HL-60 (cell line): ENCODE measurements around the gene ANKRD53.

Experiments
- GABPA ChIP-seq: IDR thresholded peaks from 2 replicates; pipeline ENCODE4 v1.6.1; 2012; ENCODE audit warnings: low read depth
- POLR2AphosphoS5 ChIP-seq: IDR thresholded peaks from 2 replicates; pipeline ENCODE4 v1.6.1; 2012; ENCODE audit warnings: low read depth
- TF ChIP-seq, protein P1 (sequence below): IDR thresholded peaks from one replicate; pipeline ENCODE4 v1.5.1; 2011; ENCODE audit warnings: low read length, control low read depth, inconsistent platforms; ENCODE audit not compliant: insufficient read depth
- TF ChIP-seq, protein P2 (sequence below): IDR thresholded peaks from 2 replicates; pipeline ENCODE4 v1.6.1; 2012; ENCODE audit warnings: low read depth; ENCODE audit not compliant: insufficient replicate concordance

DNA sequence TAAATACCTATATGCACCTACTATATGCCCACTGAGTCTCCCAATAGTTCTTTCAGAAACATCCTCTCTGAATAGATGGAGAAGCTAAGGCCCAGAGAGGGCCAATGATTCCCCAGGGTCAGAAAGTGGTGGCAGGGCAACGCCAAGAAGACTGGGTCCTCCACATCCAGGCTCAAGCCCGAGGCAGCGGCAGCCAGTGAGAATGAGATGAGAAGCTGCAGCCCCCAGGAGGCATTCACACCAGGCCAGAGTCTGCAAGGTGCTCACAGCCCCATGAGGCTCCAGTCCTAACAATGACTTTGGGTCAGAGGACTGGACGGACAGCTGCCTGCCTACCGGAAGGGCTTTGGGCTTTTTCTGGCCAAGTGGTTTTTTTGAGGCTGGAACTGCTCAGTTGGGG lies 12.7 kb downstream of the ANKRD53 start:
- TF ChIP-seq, protein P1, sequence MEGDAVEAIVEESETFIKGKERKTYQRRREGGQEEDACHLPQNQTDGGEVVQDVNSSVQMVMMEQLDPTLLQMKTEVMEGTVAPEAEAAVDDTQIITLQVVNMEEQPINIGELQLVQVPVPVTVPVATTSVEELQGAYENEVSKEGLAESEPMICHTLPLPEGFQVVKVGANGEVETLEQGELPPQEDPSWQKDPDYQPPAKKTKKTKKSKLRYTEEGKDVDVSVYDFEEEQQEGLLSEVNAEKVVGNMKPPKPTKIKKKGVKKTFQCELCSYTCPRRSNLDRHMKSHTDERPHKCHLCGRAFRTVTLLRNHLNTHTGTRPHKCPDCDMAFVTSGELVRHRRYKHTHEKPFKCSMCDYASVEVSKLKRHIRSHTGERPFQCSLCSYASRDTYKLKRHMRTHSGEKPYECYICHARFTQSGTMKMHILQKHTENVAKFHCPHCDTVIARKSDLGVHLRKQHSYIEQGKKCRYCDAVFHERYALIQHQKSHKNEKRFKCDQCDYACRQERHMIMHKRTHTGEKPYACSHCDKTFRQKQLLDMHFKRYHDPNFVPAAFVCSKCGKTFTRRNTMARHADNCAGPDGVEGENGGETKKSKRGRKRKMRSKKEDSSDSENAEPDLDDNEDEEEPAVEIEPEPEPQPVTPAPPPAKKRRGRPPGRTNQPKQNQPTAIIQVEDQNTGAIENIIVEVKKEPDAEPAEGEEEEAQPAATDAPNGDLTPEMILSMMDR, result no peak
- TF ChIP-seq POLR2AphosphoS5 (no peak), GABPA (no peak)
- TF ChIP-seq, protein P2, sequence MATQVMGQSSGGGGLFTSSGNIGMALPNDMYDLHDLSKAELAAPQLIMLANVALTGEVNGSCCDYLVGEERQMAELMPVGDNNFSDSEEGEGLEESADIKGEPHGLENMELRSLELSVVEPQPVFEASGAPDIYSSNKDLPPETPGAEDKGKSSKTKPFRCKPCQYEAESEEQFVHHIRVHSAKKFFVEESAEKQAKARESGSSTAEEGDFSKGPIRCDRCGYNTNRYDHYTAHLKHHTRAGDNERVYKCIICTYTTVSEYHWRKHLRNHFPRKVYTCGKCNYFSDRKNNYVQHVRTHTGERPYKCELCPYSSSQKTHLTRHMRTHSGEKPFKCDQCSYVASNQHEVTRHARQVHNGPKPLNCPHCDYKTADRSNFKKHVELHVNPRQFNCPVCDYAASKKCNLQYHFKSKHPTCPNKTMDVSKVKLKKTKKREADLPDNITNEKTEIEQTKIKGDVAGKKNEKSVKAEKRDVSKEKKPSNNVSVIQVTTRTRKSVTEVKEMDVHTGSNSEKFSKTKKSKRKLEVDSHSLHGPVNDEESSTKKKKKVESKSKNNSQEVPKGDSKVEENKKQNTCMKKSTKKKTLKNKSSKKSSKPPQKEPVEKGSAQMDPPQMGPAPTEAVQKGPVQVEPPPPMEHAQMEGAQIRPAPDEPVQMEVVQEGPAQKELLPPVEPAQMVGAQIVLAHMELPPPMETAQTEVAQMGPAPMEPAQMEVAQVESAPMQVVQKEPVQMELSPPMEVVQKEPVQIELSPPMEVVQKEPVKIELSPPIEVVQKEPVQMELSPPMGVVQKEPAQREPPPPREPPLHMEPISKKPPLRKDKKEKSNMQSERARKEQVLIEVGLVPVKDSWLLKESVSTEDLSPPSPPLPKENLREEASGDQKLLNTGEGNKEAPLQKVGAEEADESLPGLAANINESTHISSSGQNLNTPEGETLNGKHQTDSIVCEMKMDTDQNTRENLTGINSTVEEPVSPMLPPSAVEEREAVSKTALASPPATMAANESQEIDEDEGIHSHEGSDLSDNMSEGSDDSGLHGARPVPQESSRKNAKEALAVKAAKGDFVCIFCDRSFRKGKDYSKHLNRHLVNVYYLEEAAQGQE, result no peak
